Gastroesophageal sphincter (tissue), 4 donors: ENCODE data around the gene C20orf173. TPM values are rescaled to one million over a fixed set of nuclear protein-coding genes. Genes with fewer than 3 reads are reported as not detected.
"Not testable (repeated sequence)": the region's sequence is repeated elsewhere in the genome, so short reads cannot be mapped to it uniquely, and the experiment has no call there.

Experiments
- ATAC-seq: fragments of 150-250 bp; one replicate; pipeline ENCODE4 v1.9.1; 2016; ENCODE audit warnings: mild to moderate bottlenecking, moderate library complexity
- H3K27ac ChIP-seq, 4 donors: fragments of 200-600 bp; sonication (generic) in 3 of 4; 1 replicate in 3 of 4; 2 replicates in 1 of 4; pipeline ENCODE4 v1.5.1; 2016 to 2019
- H3K27me3 ChIP-seq: fragments of 200-600 bp; sonication (generic); one replicate; pipeline ENCODE4 v1.5.1; 2019
- H3K36me3 ChIP-seq, 2 donors: fragments of 200-600 bp; sonication (generic); one replicate each; pipeline ENCODE4 v1.5.1; 2019; ENCODE audit warnings: control low read depth in 1 of 2
- H3K4me1 ChIP-seq, 3 donors: fragments of 200-600 bp; sonication (generic); 1 replicate in 2 of 3; 2 replicates in 1 of 3; pipeline ENCODE4 v1.5.1; 2016 to 2019; ENCODE audit warnings: control low read depth in 2 of 3
- H3K4me3 ChIP-seq, 2 donors: fragments of 200-600 bp; sonication (generic); one replicate each; pipeline ENCODE4 v1.5.1; 2019; ENCODE audit warnings: mild to moderate bottlenecking in 1 of 2, moderate library complexity in 1 of 2
- H3K9me3 ChIP-seq, 3 donors: fragments of 200-600 bp; sonication (generic); one replicate each; pipeline ENCODE4 v1.5.1; 2017 to 2019; ENCODE audit warnings: control low read depth in 2 of 3
- EP300 ChIP-seq: sonication (generic); formaldehyde crosslinking; IDR thresholded peaks from one replicate; pipeline ENCODE4 v1.6.1; 2017; ENCODE audit warnings: antibody characterized with exemption, mild to moderate bottlenecking
- POLR2A ChIP-seq, 2 donors: fragments of 450-650 bp; IDR thresholded peaks; one replicate each; pipeline ENCODE4 v1.6.1; 2017; ENCODE audit warnings: antibody characterized with exemption in 2 of 2, mild to moderate bottlenecking in 2 of 2, moderate library complexity in 1 of 2
- POLR2AphosphoS5 ChIP-seq: sonication (generic); formaldehyde crosslinking; IDR thresholded peaks from one replicate; pipeline ENCODE4 v1.6.1; 2017; ENCODE audit warnings: antibody characterized with exemption
- WGBS, 2 donors: methylation state at CpG; one replicate each; pipeline ENCODE4 v1.1.5; 2018; ENCODE audit warnings: low coverage in 1 of 2; 5-methylcytosine and 5-hydroxymethylcytosine counted together
- total RNA-seq, 4 donors: library from RNA; depleted of rRNA; stranded (reverse); fragments of >200 nt; gene quantifications; one replicate each; pipeline ENCODE4 v1.1.0, GENCODE V29; 2016
- TF ChIP-seq, protein P1 (sequence below), 4 experiments: fragments of 200-600 bp in 2 of 4; fragments of 450-650 bp in 2 of 4; sonication (generic) in 1 of 4; IDR thresholded peaks; one replicate each; pipeline ENCODE4 v1.5.1; 2017 to 2019; ENCODE audit warnings: antibody characterized with exemption in 4 of 4, mild to moderate bottlenecking in 2 of 4, moderate library complexity in 2 of 4

C20orf173 gene
- total RNA-seq, 4 donors from 2014 or later: not detected

DNA sequence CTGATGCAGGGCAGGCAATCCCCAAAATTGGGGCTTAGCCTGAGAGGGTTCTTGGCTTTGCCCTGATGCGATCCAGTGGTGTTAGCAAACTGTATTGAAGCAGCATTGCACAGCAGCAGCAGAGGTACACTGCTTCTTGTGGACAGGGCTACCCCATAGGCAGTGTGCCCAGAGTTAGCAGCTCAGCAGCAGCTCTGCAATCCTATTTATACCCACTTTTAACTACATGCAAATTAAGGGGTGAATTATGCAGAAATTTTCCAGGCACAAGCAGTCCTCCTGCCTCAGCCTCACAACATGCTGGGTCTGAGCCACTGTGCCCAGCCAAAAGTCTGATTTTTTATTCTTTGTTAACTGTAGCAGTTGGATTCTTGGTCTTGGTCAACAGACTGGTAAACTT, 3.8 kb downstream of the C20orf173 start:
- no peaks in the 10 kb centered on the region for H3K36me3 ChIP-seq
- WGBS, 2 donors: 100% methylated on average over 1 of the region's 1 CpG; no CpG with 5 or more reads in 1 of the 2 donors
- no peak for TF ChIP-seq POLR2AphosphoS5
- TF ChIP-seq, protein P1, sequence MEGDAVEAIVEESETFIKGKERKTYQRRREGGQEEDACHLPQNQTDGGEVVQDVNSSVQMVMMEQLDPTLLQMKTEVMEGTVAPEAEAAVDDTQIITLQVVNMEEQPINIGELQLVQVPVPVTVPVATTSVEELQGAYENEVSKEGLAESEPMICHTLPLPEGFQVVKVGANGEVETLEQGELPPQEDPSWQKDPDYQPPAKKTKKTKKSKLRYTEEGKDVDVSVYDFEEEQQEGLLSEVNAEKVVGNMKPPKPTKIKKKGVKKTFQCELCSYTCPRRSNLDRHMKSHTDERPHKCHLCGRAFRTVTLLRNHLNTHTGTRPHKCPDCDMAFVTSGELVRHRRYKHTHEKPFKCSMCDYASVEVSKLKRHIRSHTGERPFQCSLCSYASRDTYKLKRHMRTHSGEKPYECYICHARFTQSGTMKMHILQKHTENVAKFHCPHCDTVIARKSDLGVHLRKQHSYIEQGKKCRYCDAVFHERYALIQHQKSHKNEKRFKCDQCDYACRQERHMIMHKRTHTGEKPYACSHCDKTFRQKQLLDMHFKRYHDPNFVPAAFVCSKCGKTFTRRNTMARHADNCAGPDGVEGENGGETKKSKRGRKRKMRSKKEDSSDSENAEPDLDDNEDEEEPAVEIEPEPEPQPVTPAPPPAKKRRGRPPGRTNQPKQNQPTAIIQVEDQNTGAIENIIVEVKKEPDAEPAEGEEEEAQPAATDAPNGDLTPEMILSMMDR (IDR thresholded peaks at IDR 0.05): no peak
- TF ChIP-seq POLR2A (IDR thresholded peaks at IDR 0.05): no peak
- no peak for TF ChIP-seq EP300
- no peak overlapping the region for H3K4me3 ChIP-seq
- no peaks in the 10 kb centered on the region for H3K4me1 ChIP-seq
- H3K9me3 ChIP-seq: no peaks in the 10 kb centered on the region
- ATAC-seq: no peak
- H3K27me3 ChIP-seq: no peaks in the 10 kb centered on the region
- no peak overlapping the region for H3K27ac ChIP-seq

DNA sequence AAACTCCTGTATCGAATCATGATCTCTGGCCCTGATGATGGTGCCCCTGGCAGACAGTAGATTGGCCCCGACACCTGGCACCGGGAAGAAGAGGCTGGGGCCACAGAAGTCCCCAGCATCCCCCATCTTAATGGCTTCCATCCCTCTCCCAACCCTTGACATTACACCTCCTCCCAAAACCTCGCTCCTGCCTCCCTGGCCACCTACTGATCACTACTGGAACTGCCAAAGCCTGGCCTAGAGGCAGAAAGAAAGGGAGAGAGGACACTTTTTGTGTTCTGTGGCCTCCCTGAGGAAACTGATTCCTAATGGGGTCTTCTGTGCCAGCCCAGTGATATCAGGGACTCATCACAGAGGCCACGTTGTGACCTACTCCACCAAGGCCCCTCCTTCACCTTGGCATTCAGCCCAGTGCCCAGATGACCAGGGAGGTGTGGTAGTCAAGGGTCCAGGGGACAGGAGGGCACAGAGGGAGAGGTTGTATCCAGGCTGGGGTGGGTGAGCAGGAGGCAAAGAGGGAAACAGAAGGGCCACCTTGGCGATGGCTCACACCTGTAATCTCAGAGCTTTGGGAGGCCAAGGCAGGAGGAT, 6.1 kb downstream of the C20orf173 start:
- ATAC-seq: no peak
- H3K27ac ChIP-seq: no peak overlapping the region
- 68 to 100% methylated on average over 1 to 3 of the region's 6 CpGs for WGBS, 2 donors
- no peaks in the 10 kb centered on the region for H3K9me3 ChIP-seq
- no peaks in the 10 kb centered on the region for H3K27me3 ChIP-seq
- no peak overlapping the region for H3K4me3 ChIP-seq
- no peaks in the 10 kb centered on the region for H3K36me3 ChIP-seq
- no peaks in the 10 kb centered on the region for H3K4me1 ChIP-seq
- no peak for TF ChIP-seq POLR2AphosphoS5
- TF ChIP-seq, protein P1 (IDR thresholded peaks at IDR 0.05): peak in 1 of 4 experiments; percentile 34

DNA sequence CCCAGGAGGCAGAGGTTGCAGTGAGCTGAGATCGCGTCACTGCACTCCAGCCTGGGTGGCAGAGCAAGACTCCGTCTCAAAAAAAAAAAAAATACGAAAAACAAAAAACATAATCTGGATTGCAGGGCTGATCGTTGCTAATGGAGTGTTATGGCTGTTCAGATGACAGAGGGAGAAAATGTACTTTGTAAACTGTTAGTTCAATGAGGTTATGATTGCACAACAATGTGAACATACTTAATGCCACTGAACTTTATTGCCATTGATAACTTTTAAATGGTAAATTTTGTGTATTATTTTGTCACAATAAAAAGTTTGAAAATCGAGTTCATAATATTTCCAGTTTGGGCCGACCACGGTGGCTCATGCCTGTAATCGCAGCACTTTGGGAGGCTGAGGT, 10.5 kb downstream of the C20orf173 start:
- no peak for ATAC-seq
- Histone ChIP-seq H3K36me3 (peaks cover 0 to 17% of the 10 kb centered on the region in 2 donors), H3K4me3 (no peak overlapping the region), H3K4me1 (no peaks in the 10 kb centered on the region), H3K27ac (no peak overlapping the region), H3K9me3 (no peaks in the 10 kb centered on the region), H3K27me3 (no peaks in the 10 kb centered on the region)
- WGBS, 2 donors: 83 to 90% methylated on average over 6 of the region's 9 CpGs
- no peak for TF ChIP-seq EP300
- TF ChIP-seq POLR2A (IDR thresholded peaks at IDR 0.05): no peak
- no peak for TF ChIP-seq POLR2AphosphoS5
- TF ChIP-seq, protein P1 (IDR thresholded peaks at IDR 0.05): no peak

DNA sequence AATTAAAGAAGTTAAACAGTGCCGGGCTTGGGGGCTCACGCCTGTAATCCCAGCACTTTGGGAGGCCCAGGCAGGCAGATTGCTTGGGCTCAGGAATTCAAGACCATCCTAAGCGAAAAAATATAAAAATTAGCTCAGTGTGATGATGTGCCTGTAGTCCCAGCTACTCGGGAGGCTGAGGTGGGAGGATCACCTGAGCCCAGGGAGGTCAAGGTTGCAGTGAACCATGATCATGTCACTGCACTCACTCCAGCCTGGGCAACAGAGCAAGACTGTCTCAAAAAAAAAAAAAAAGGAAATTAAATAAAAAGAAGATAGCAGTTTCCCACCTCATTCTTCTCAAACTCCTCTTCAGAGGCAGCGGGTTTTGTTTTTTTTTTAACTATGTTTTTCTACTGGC, 11.7 kb downstream of the C20orf173 start:
- not testable (repeated sequence) for H3K9me3 ChIP-seq, H3K27me3 ChIP-seq, H3K27ac ChIP-seq, ATAC-seq, H3K4me3 ChIP-seq, H3K4me1 ChIP-seq
- WGBS, 2 donors: 94 to 100% methylated on average over 5 of the region's 5 CpGs
- peaks cover 0 to 27% of the 10 kb centered on the region in 2 donors for H3K36me3 ChIP-seq

DNA sequence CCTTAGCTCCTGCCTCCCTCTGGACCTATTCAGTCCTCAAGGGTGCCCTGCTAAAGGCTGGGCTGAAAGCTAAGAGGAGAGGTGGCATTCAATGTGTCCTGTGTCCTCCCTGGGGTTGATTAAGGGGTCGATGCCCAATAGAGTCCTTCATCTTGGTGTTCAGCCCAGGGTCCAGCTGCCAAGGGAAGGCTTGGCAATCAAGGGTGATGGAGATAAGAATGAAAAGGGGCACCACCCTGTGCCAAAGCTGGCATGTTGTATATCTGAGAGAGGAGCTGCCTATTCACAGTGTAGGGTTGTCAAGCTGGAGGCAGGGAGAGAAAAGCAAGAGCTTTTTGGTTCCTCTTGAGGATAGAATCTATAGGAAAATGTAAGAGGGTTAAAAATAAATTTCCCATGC, 12.3 kb downstream of the C20orf173 start:
- no peaks in the 10 kb centered on the region for H3K4me1 ChIP-seq
- TF ChIP-seq EP300 (no peak), POLR2A (IDR thresholded peaks at IDR 0.05) (no peak), POLR2AphosphoS5 (no peak)
- TF ChIP-seq, protein P1 (IDR thresholded peaks at IDR 0.05): no peak
- no peaks in the 10 kb centered on the region for H3K27me3 ChIP-seq
- WGBS, 2 donors: 100% methylated on average over 1 of the region's 1 CpG; no CpG with 5 or more reads in 1 of the 2 donors
- no peak overlapping the region for H3K4me3 ChIP-seq
- H3K9me3 ChIP-seq: no peaks in the 10 kb centered on the region
- no peak overlapping the region for H3K27ac ChIP-seq
- H3K36me3 ChIP-seq: peaks cover 0 to 33% of the 10 kb centered on the region in 2 donors
- ATAC-seq: no peak
